SK-N-SH (cell line): ENCODE results near the gene WDR90. TPM values are rescaled to one million over a fixed set of nuclear protein-coding genes. Genes with fewer than 3 reads are reported as not detected.

ENCODE experiments used
- CTCF ChIA-PET: fragments of 300-600, 350-600 bp; formaldehyde crosslinking; extraction: SDS; loops from one replicate; lab custom pipeline; 2021; lab: Yijun Ruan, JAX
- POLR2A ChIA-PET: fragments of 350-600 bp; sonication (Branson Sonifier 250); formaldehyde crosslinking; extraction: SDS; loops from one replicate; lab custom pipeline; 2020; ENCODE audit warnings: antibody characterized with exemption, inconsistent platforms; lab: Yijun Ruan, JAX
- DNase-seq: peaks from one replicate; pipeline ENCODE4 v3.0.0; 2012
- H2AFZ ChIP-seq: fragments of 200-600 bp; sonication (generic); 2 replicates; pipeline ENCODE4 v1.8.1; 2016; ENCODE audit warnings: antibody characterized with exemption, mild to moderate bottlenecking, low read depth
- H3F3A ChIP-seq: fragments of 200-600 bp; sonication (generic); replicated peaks from 2 replicates; pipeline ENCODE3; 2016; ENCODE audit warnings: antibody characterized with exemption, mild to moderate bottlenecking; ENCODE audit not compliant: insufficient read depth
- H3K27ac ChIP-seq, 2 experiments: fragments of 200-500 bp in 1 of 2; fragments of 200-600 bp in 1 of 2; sonication (Bioruptor generic) in 1 of 2; sonication (generic), shearing (Covaris generic) in 1 of 2; 2 replicates each; pipeline versions ENCODE4 v1.5.1 to v1.6.1; 2014 to 2016; ENCODE audit warnings: low read depth in 2 of 2, inconsistent platforms in 1 of 2, low read length in 1 of 2, mild to moderate bottlenecking in 1 of 2, mixed read lengths in 1 of 2
- H3K27me3 ChIP-seq: fragments of 200-600 bp; sonication (generic), shearing (Covaris generic); 2 replicates; pipeline ENCODE4 v1.6.1; 2016; ENCODE audit warnings: mixed run types; ENCODE audit not compliant: insufficient read depth
- H3K36me3 ChIP-seq, 2 experiments: fragments of 200-500 bp in 1 of 2; fragments of 200-600 bp in 1 of 2; sonication (Bioruptor generic) in 1 of 2; sonication (generic) in 1 of 2; replicated peaks in 1 of 2; 2 replicates each; pipeline versions ENCODE3 to v1.5.1; 2014 to 2016; ENCODE audit warnings: low read length in 1 of 2, mild to moderate bottlenecking in 1 of 2; ENCODE audit not compliant: insufficient read depth in 2 of 2, control insufficient read depth in 1 of 2
- H3K4me1 ChIP-seq, 2 experiments: fragments of 200-500 bp in 1 of 2; fragments of 200-600 bp in 1 of 2; sonication (Bioruptor generic) in 1 of 2; sonication (generic), shearing (Covaris generic) in 1 of 2; 2 replicates each; pipeline versions ENCODE4 v1.5.1 to v1.6.1; 2014 to 2016; ENCODE audit warnings: low read depth in 1 of 2, low read length in 1 of 2, mixed run types in 1 of 2; ENCODE audit not compliant: insufficient read depth in 2 of 2, control insufficient read depth in 1 of 2
- H3K4me2 ChIP-seq: fragments of 200-600 bp; sonication (generic), shearing (Covaris generic); 2 replicates; pipeline ENCODE4 v1.6.1; 2017; ENCODE audit warnings: mixed run types
- H3K4me3 ChIP-seq, 2 experiments: fragments of 200-500 bp in 1 of 2; fragments of 200-600 bp in 1 of 2; sonication (Bioruptor generic) in 1 of 2; sonication (generic), shearing (Covaris generic) in 1 of 2; 2 replicates each; pipeline versions ENCODE4 v1.5.1 to v1.8.1; 2014 to 2016; ENCODE audit warnings: low read depth in 2 of 2, inconsistent platforms in 1 of 2, low read length in 1 of 2, mild to moderate bottlenecking in 1 of 2, mixed read lengths in 1 of 2, moderate library complexity in 1 of 2
- H3K79me2 ChIP-seq: fragments of 200-600 bp; sonication (generic); 2 replicates; pipeline ENCODE4 v1.8.1; 2017; ENCODE audit warnings: mild to moderate bottlenecking; ENCODE audit not compliant: insufficient read depth
- H3K9ac ChIP-seq: fragments of 200-600 bp; sonication (generic); 2 replicates; pipeline ENCODE4 v1.6.1; 2017; ENCODE audit warnings: mixed run types
- H3K9me2 ChIP-seq: fragments of 200-600 bp; sonication (generic); 2 replicates; pipeline ENCODE4 v1.6.1; 2017; ENCODE audit warnings: mixed run types
- H3K9me3 ChIP-seq: fragments of 200-600 bp; sonication (generic); 2 replicates; pipeline ENCODE4 v1.6.1; 2017; ENCODE audit warnings: mixed run types, mild to moderate bottlenecking, moderate library complexity
- H4K20me1 ChIP-seq: fragments of 200-600 bp; sonication (generic); 2 replicates; pipeline ENCODE4 v1.6.1; 2017; ENCODE audit warnings: mild to moderate bottlenecking, mixed run types; ENCODE audit not compliant: insufficient read depth
- ELF1 ChIP-seq: IDR thresholded peaks from 2 replicates; pipeline ENCODE4 v1.4.0; 2012
- EZH2phosphoT487 ChIP-seq: fragments of 200-600 bp; sonication (generic); IDR thresholded peaks from 2 replicates; pipeline ENCODE4 v1.6.1; 2017; ENCODE audit warnings: low read depth, mixed run types, mild to moderate bottlenecking, antibody characterized with exemption, moderate library complexity, borderline replicate concordance
- FOSL2 ChIP-seq: IDR thresholded peaks from 2 replicates; pipeline ENCODE4 v1.4.0; 2012; ENCODE audit warnings: low read depth, mild to moderate bottlenecking, moderate library complexity, borderline replicate concordance
- JUND ChIP-seq: IDR thresholded peaks from 2 replicates; pipeline ENCODE4 v1.4.0; 2012
- MEF2A ChIP-seq: IDR thresholded peaks from 2 replicates; pipeline ENCODE4 v1.4.0; 2012; ENCODE audit warnings: low read depth, borderline replicate concordance
- NFIC ChIP-seq: IDR thresholded peaks from 2 replicates; pipeline ENCODE4 v1.4.0; 2012; ENCODE audit warnings: borderline replicate concordance
- SIN3A ChIP-seq: IDR thresholded peaks from 2 replicates; pipeline ENCODE4 v1.6.1; 2012; ENCODE audit warnings: low read depth, mild to moderate bottlenecking, low read length, moderate library complexity, borderline replicate concordance
- TAF1 ChIP-seq: IDR thresholded peaks from 2 replicates; pipeline ENCODE4 v1.6.1; 2012; ENCODE audit warnings: low read depth, mild to moderate bottlenecking, low read length, moderate library complexity, borderline replicate concordance
- TCF12 ChIP-seq: IDR thresholded peaks from 2 replicates; pipeline ENCODE4 v1.4.0; 2012
- TEAD4 ChIP-seq: IDR thresholded peaks from 2 replicates; pipeline ENCODE4 v1.4.0; 2012; ENCODE audit warnings: mild to moderate bottlenecking, borderline replicate concordance; ENCODE audit not compliant: insufficient read depth
- YY1 ChIP-seq: IDR thresholded peaks from 2 replicates; pipeline ENCODE4 v1.4.0; 2012; ENCODE audit warnings: low read depth, mild to moderate bottlenecking
- WGBS: methylation state at CpG from one replicate; pipeline ENCODE4 v1.1.6; 2017; ENCODE audit warnings: low lambda C conversion rate; 5-methylcytosine and 5-hydroxymethylcytosine counted together
- polyA plus RNA-seq, 3 experiments: library from polyadenylated mRNA; depleted of rRNA; stranded (reverse); fragments of >200 nt; gene quantifications; 2 replicates each; pipeline ENCODE4 v1.2.3, GENCODE V29; 2012
- TF ChIP-seq, protein P1 (sequence below): IDR thresholded peaks from 2 replicates; pipeline ENCODE4; 2012
- TF ChIP-seq, protein P2 (sequence below): IDR thresholded peaks from 2 replicates; pipeline ENCODE4 v1.6.1; 2012; ENCODE audit warnings: mild to moderate bottlenecking, low read depth, low read length, moderate library complexity
- TF ChIP-seq, protein P3 (sequence below): IDR thresholded peaks from 2 replicates; pipeline ENCODE4 v1.4.0; 2012; ENCODE audit warnings: low read depth

WDR90 gene
- polyA plus RNA-seq, 1 of the 3 experiments (the other 2 are of a cell fraction) = 32.0 TPM

DNA sequence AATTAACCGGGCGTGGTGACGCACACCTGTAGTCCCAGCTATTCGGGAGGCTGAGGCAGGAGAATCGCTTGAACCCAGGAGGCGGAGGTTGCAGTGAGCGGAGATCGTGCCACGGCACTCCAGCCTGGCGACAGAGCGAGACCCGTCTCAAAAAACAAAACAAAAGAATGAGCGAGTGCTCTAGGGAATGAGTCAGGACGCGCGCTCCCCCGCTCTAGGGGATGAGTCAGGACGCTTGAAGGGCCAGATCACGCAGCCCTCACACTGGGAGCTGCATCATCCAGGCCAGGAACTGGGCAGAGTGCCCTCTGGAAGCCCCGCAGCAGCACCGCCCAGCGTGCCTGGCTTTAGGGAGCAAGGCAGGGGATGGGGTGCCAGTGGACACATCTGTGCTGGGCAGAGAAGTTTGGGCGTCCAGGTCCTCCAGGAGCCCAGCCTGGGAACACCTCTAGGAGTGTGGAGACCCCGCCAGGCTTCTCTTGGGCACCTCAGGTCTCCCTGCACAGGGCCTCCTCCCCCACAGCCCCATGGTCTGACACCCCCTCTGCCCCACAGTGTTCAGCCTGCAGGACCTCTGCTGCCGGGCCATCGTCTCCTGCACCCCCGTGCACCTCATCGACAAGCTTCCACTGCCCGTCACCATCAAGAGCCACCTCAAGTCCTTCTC, 22.2 kb upstream of the WDR90 start:
- POLR2A ChIA-PET = no interaction called here
- Histone ChIP-seq H3K4me1 (peaks cover 10 to 39% of the 10 kb centered on the region in 2 experiments; a peak in 3 of 4 replicates), H3K27me3 (no peaks in the 10 kb centered on the region), H3K36me3 (peaks cover 0 to 3% of the 10 kb centered on the region in 2 experiments), H3K4me3 (no peak overlapping the region), H3K9me3 (no peaks in the 10 kb centered on the region), H3F3A (peaks cover 5% of the 10 kb centered on the region), H3K79me2 (peaks cover 5% of the 10 kb centered on the region; the same call in 1 of the 2 replicates), H3K4me2 (peak overlapping the region; percentile 45; the same call in 1 of the 2 replicates), H3K27ac (peak overlapping the region in 1 of 2 experiments; percentile 91; a peak in 2 of 4 replicates), H2AFZ (no peak overlapping the region), H3K9me2 (no peaks in the 10 kb centered on the region), H4K20me1 (no peaks in the 10 kb centered on the region), H3K9ac (peak overlapping the region; percentile 28; the same call in 1 of the 2 replicates)
- WGBS = 41% methylated on average over 23 of the region's 29 CpGs
- CTCF ChIA-PET = interaction anchor here (0.9 to 2.6 kb wide), 2 partner anchors 9 to 21 kb away, joined by 3 to 12 read pairs; partner anchors contain the start of gene METTL26
- TF ChIP-seq JUND = peak; percentile 85; the same call in 1 of the 2 replicates
- TF ChIP-seq SIN3A = no peak
- TF ChIP-seq YY1 = no peak
- TF ChIP-seq TCF12 = peak; percentile 42; the same call in 1 of the 2 replicates
- peak; percentile 85 for TF ChIP-seq NFIC
- no peak for TF ChIP-seq MEF2A
- TF ChIP-seq, protein P1, sequence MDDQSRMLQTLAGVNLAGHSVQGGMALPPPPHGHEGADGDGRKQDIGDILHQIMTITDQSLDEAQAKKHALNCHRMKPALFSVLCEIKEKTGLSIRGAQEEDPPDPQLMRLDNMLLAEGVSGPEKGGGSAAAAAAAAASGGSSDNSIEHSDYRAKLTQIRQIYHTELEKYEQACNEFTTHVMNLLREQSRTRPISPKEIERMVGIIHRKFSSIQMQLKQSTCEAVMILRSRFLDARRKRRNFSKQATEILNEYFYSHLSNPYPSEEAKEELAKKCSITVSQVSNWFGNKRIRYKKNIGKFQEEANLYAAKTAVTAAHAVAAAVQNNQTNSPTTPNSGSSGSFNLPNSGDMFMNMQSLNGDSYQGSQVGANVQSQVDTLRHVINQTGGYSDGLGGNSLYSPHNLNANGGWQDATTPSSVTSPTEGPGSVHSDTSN = peak; percentile 31; the same call in 1 of the 2 replicates
- TF ChIP-seq, protein P2, sequence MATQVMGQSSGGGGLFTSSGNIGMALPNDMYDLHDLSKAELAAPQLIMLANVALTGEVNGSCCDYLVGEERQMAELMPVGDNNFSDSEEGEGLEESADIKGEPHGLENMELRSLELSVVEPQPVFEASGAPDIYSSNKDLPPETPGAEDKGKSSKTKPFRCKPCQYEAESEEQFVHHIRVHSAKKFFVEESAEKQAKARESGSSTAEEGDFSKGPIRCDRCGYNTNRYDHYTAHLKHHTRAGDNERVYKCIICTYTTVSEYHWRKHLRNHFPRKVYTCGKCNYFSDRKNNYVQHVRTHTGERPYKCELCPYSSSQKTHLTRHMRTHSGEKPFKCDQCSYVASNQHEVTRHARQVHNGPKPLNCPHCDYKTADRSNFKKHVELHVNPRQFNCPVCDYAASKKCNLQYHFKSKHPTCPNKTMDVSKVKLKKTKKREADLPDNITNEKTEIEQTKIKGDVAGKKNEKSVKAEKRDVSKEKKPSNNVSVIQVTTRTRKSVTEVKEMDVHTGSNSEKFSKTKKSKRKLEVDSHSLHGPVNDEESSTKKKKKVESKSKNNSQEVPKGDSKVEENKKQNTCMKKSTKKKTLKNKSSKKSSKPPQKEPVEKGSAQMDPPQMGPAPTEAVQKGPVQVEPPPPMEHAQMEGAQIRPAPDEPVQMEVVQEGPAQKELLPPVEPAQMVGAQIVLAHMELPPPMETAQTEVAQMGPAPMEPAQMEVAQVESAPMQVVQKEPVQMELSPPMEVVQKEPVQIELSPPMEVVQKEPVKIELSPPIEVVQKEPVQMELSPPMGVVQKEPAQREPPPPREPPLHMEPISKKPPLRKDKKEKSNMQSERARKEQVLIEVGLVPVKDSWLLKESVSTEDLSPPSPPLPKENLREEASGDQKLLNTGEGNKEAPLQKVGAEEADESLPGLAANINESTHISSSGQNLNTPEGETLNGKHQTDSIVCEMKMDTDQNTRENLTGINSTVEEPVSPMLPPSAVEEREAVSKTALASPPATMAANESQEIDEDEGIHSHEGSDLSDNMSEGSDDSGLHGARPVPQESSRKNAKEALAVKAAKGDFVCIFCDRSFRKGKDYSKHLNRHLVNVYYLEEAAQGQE = no peak
- TF ChIP-seq FOSL2 = peak; percentile 97
- TF ChIP-seq TEAD4 = no peak
- TF ChIP-seq EZH2phosphoT487 = no peak
- no peak for TF ChIP-seq TAF1
- TF ChIP-seq ELF1 = no peak
- TF ChIP-seq, protein P3, sequence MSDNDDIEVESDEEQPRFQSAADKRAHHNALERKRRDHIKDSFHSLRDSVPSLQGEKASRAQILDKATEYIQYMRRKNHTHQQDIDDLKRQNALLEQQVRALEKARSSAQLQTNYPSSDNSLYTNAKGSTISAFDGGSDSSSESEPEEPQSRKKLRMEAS = peak; percentile 86
- no peak for DNase-seq
